A549 treated with AZD9567 at 1 μM for 4 hours (cell line): ENCODE results near the gene CDH20. TPM values are rescaled to one million over a fixed set of nuclear protein-coding genes. Genes with fewer than 3 reads are reported as not detected.

Experiments used
- total RNA-seq: library from RNA; stranded (reverse); fragments of 200-300 nt; extraction: Qiagen RNA extraction; gene quantifications from 5 replicates; pipeline ENCODE4 v1.2.3, GENCODE V29; 2022; ENCODE audit not compliant: insufficient read depth

CDH20 gene
- not detected in 5 replicates for total RNA-seq

GRCh38 chr18:61333271-61333745 lies at the start of gene CDH20:
Gene CDH20 (plus strand): TSS chr18:61333430.

